ENCODE data around the gene ETDB.

DNA sequence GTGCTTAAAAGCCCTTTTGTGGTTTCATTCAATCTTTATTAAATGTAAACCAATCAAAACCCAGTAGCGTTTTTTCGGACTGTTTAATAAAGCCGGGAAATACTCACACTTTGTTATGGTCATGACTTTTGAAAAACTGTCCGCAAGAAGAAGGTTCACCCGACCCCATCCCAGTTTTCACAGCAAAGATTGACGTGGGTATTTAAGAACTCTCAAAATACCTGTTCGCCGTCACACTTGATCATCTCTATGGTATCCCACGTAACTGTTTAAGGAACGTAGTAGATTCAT lies 20.9 kb downstream of the ETDB start:
- TF ChIP-seq TAF1 (IDR thresholded peaks at IDR 0.05; ENCODE audit: borderline replicate concordance, insufficient read depth, low read length) = no peak
- TF ChIP-seq, protein P1, sequence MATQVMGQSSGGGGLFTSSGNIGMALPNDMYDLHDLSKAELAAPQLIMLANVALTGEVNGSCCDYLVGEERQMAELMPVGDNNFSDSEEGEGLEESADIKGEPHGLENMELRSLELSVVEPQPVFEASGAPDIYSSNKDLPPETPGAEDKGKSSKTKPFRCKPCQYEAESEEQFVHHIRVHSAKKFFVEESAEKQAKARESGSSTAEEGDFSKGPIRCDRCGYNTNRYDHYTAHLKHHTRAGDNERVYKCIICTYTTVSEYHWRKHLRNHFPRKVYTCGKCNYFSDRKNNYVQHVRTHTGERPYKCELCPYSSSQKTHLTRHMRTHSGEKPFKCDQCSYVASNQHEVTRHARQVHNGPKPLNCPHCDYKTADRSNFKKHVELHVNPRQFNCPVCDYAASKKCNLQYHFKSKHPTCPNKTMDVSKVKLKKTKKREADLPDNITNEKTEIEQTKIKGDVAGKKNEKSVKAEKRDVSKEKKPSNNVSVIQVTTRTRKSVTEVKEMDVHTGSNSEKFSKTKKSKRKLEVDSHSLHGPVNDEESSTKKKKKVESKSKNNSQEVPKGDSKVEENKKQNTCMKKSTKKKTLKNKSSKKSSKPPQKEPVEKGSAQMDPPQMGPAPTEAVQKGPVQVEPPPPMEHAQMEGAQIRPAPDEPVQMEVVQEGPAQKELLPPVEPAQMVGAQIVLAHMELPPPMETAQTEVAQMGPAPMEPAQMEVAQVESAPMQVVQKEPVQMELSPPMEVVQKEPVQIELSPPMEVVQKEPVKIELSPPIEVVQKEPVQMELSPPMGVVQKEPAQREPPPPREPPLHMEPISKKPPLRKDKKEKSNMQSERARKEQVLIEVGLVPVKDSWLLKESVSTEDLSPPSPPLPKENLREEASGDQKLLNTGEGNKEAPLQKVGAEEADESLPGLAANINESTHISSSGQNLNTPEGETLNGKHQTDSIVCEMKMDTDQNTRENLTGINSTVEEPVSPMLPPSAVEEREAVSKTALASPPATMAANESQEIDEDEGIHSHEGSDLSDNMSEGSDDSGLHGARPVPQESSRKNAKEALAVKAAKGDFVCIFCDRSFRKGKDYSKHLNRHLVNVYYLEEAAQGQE (IDR thresholded peaks at IDR 0.05; ENCODE audit: insufficient read depth in 1 of 2, low read depth in 2 of 2, low read length in 2 of 2) = no peak
- no peak for TF ChIP-seq SIN3A (IDR thresholded peaks at IDR 0.05; ENCODE audit: borderline replicate concordance, insufficient read depth, low read length)
- no peak for TF ChIP-seq POLR2AphosphoS5 (IDR thresholded peaks at IDR 0.05; ENCODE audit: low read depth, low read length)

All from PFSK-1 (cell line).